ENCODE results near the gene MPP3.

The MPP3 gene

DNA sequence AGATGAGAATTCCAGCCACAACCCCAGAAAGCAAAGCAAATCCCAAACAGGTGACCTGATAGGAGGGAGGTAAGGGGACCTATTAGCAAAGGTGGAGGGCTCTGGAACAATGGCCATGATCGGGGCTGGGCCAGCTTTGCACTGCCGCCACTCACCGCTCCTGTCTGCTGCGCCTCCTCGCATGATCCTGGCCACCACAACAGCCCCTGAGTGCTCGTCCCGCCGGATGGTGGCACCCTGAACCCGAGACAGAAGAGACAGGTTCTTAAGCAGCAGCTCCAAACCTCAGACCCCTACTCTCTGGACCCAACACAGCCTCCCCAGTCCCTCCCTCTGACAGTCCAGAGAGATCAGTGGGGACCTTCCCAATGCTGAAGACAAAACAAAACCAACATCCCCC, 5.3 kb downstream of the MPP3 start:
- Histone ChIP-seq H3K9ac (ENCODE audit: low read length) (no peak overlapping the region), H3K36me3 (ENCODE audit: control insufficient read depth, insufficient read depth, low read length, severe bottlenecking) (peaks cover 55% of the 10 kb centered on the region), H3K27me3 (replicated peaks; ENCODE audit: control insufficient read depth, insufficient read depth, low read length) (no peaks in the 10 kb centered on the region), H3K4me1 (ENCODE audit: control insufficient read depth, insufficient read depth, low read length) (peaks cover 17% of the 10 kb centered on the region), H3K9me3 (ENCODE audit: control insufficient read depth, low read length) (no peaks in the 10 kb centered on the region), H3K4me3 (ENCODE audit: low read length) (no peak overlapping the region)
- no peak for DNase-seq (ENCODE audit: low read depth)

DNA sequence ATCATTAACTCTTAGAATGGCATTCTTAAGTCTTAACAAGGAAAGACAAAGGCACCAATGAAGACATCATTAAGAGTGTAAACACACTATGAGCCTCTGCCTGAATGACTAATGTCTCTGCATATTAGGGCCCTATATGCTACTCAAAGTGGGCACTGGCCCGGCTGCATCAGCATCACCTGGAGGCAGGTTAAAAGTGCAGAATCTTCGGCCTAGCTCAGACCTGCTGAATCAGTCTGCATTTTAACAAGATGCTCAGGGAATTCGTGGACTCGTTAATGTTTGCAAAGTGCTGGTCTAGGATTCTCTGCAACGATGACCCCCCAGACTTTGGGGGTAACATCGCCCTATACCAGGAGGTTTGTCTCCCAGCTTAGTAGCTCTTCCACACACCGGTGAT, 6.7 kb downstream of the MPP3 start:
- DNase-seq (ENCODE audit: low read depth) = no peak
- peaks cover 8% of the 10 kb centered on the region for H3K4me1 ChIP-seq (ENCODE audit: control insufficient read depth, insufficient read depth, low read length)

DNA sequence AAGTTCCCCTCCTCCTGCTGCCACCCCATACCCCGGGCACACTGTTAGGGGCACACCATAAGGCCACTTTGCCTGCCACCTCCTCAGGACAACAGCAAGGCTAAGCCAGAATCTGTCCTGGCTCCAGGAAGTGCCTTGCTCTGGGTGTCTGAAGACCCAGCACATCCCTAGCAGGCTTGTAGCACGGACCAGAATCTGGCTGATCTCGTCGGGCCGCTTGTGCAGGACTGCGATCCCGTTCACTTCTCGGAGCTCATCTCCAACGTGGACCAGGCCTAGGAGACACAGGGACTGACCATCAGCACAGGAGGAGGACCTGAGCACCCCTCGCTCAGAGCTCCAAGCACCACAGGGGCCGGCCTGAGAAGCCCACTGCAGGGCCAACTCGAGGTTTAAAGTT, 7.4 kb downstream of the MPP3 start:
- Histone ChIP-seq H3K9ac (ENCODE audit: low read length) (no peak overlapping the region), H3K4me3 (ENCODE audit: low read length) (no peak overlapping the region), H3K9me3 (ENCODE audit: control insufficient read depth, low read length) (no peaks in the 10 kb centered on the region), H3K4me1 (ENCODE audit: control insufficient read depth, insufficient read depth, low read length) (peaks cover 8% of the 10 kb centered on the region), H3K36me3 (ENCODE audit: control insufficient read depth, insufficient read depth, low read length, severe bottlenecking) (peaks cover 56% of the 10 kb centered on the region), H3K27me3 (replicated peaks; ENCODE audit: control insufficient read depth, insufficient read depth, low read length) (no peaks in the 10 kb centered on the region)
- no peak for DNase-seq (ENCODE audit: low read depth)

More for the DNA sequence above, 6.7 kb downstream of the MPP3 start:
- H3K27me3 ChIP-seq (replicated peaks; ENCODE audit: control insufficient read depth, insufficient read depth, low read length) = no peaks in the 10 kb centered on the region
- H3K36me3 ChIP-seq (ENCODE audit: control insufficient read depth, insufficient read depth, low read length, severe bottlenecking) = peaks cover 62% of the 10 kb centered on the region
- H3K9ac ChIP-seq (ENCODE audit: low read length) = no peak overlapping the region
- H3K9me3 ChIP-seq (ENCODE audit: control insufficient read depth, low read length) = no peaks in the 10 kb centered on the region
- H3K4me3 ChIP-seq (ENCODE audit: low read length) = no peak overlapping the region

DNA sequence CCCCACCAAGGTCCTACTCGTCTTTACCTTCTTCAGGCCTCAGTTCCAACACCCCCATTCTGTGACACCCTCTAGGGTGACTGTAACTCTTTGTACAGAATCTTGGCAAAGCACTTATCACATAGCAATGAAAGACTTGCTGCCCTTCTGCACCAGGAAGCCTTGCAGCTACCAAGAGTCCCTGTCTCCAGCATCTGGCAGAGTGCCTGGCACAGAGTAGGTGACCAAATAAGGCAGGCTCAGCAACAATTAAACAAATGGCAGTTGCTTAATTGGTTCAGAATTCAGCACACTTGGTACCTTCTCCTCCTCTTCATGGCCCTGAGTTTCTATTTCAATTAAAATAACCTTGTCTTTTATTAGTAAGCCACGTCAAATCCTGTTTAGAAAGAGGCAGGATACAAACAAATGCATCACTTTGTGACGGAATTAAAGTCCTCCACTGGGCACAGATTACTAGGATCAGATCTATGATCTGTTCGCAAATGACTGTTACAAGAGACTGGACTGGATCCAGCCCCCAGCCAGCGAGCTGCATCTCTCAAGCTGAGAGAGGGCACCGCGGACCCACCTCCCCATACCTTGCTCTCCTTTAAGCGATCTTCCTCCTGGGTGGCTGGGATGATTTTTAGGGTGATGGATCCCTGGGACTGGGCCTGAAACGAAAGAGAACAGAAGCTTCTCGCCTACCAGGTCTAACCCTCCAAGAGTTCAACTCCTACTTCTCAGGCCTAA, 9.4 kb downstream of the MPP3 start:
- no peaks in the 10 kb centered on the region for H3K27me3 ChIP-seq (replicated peaks; ENCODE audit: control insufficient read depth, insufficient read depth, low read length)
- no peak overlapping the region for H3K9ac ChIP-seq (ENCODE audit: low read length)
- no peak for DNase-seq (ENCODE audit: low read depth)

DNA sequence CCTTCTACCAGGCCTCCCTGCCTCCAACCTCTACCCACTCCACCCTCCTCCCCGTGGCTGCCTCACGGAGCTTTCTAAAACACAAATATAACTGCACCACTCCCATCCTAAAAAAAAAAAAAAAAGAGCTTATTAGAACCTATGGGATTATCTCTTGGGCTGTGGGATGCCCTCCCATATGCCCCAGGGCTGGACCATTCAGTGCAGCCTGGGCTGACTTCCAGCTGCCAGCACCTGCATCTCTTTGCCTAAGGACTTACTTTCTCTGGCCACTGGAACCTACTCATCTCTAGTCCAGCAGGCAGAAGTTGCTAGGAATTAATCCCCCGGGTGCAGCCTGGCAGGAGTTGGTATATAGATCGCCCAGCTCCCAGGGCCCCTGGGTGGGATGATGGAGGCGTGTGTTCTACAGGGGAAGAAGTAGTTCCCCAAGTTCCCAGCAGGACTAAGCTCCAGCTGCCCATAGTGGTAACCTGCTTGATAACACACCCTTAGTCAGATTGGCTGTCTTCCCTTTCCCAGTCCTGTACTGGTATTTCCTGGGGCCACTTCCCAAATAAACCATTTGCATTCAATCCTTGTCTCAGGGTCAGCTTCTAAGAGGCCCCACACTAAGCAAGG, 10.3 kb downstream of the MPP3 start:
- Histone ChIP-seq H3K27me3 (replicated peaks; ENCODE audit: control insufficient read depth, insufficient read depth, low read length) (no peaks in the 10 kb centered on the region), H3K4me1 (ENCODE audit: control insufficient read depth, insufficient read depth, low read length) (peaks cover 8% of the 10 kb centered on the region), H3K9me3 (ENCODE audit: control insufficient read depth, low read length) (no peaks in the 10 kb centered on the region), H3K9ac (ENCODE audit: low read length) (no peak overlapping the region), H3K36me3 (ENCODE audit: control insufficient read depth, insufficient read depth, low read length, severe bottlenecking) (peaks cover 41% of the 10 kb centered on the region), H3K4me3 (ENCODE audit: low read length) (no peak overlapping the region)
- DNase-seq (ENCODE audit: low read depth) = no peak

More for the DNA sequence above, 9.4 kb downstream of the MPP3 start:
- Histone ChIP-seq H3K9me3 (ENCODE audit: control insufficient read depth, low read length) (no peaks in the 10 kb centered on the region), H3K4me3 (ENCODE audit: low read length) (no peak overlapping the region), H3K36me3 (ENCODE audit: control insufficient read depth, insufficient read depth, low read length, severe bottlenecking) (peaks cover 49% of the 10 kb centered on the region), H3K4me1 (ENCODE audit: control insufficient read depth, insufficient read depth, low read length) (peaks cover 8% of the 10 kb centered on the region)

DNA sequence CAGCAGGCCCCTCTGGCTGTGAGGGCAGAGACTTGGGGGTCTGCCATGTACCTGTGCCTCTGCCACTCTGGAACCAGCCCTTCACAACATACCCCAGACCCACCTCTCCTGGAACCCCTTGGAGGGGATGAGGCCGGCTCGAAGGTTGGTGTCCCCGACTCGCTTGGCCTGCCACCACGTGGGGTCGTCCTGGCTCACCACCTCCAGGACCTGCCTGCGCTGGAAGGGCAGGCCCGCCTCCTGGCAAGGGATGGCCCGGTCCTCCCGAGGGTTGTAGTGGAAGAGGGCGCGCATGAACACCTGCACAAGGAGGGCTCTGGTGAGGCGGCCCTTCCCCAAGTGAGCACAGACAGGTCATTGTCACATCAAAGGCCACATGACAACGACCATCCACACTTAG, 12.2 kb downstream of the MPP3 start:
- DNase-seq (ENCODE audit: low read depth) = no peak
- Histone ChIP-seq H3K9me3 (ENCODE audit: control insufficient read depth, low read length) (no peaks in the 10 kb centered on the region), H3K36me3 (ENCODE audit: control insufficient read depth, insufficient read depth, low read length, severe bottlenecking) (peaks cover 41% of the 10 kb centered on the region), H3K4me1 (ENCODE audit: control insufficient read depth, insufficient read depth, low read length) (peaks cover 8% of the 10 kb centered on the region), H3K9ac (ENCODE audit: low read length) (no peak overlapping the region), H3K4me3 (ENCODE audit: low read length) (no peak overlapping the region), H3K27me3 (replicated peaks; ENCODE audit: control insufficient read depth, insufficient read depth, low read length) (no peaks in the 10 kb centered on the region)

DNA sequence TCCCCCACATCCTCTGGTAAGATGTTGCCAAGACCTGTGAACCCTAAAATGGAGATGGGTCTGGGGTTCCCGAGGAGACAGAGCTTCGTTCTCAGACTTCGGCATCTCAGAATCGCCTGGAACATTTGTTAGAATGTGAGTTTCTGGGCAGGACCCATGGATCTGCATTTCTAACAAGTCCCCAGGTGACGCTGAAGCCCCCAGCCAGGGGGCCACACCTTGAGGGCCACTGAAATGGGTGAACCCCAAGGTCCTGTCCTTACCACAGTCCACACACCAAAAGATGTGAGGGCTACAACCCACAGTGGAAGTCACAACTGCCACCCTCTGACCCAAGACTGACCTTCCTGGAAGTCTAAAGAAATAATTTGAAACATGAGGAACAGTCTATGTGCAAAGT, 14.0 kb downstream of the MPP3 start:
- H3K36me3 ChIP-seq (ENCODE audit: control insufficient read depth, insufficient read depth, low read length, severe bottlenecking) = peaks cover 34% of the 10 kb centered on the region
- DNase-seq (ENCODE audit: low read depth) = no peak
- no peaks in the 10 kb centered on the region for H3K9me3 ChIP-seq (ENCODE audit: control insufficient read depth, low read length)
- peaks cover 22% of the 10 kb centered on the region for H3K4me1 ChIP-seq (ENCODE audit: control insufficient read depth, insufficient read depth, low read length)
- H3K27me3 ChIP-seq (replicated peaks; ENCODE audit: control insufficient read depth, insufficient read depth, low read length) = no peaks in the 10 kb centered on the region
- no peak overlapping the region for H3K9ac ChIP-seq (ENCODE audit: low read length)
- no peak overlapping the region for H3K4me3 ChIP-seq (ENCODE audit: low read length)

DNA sequence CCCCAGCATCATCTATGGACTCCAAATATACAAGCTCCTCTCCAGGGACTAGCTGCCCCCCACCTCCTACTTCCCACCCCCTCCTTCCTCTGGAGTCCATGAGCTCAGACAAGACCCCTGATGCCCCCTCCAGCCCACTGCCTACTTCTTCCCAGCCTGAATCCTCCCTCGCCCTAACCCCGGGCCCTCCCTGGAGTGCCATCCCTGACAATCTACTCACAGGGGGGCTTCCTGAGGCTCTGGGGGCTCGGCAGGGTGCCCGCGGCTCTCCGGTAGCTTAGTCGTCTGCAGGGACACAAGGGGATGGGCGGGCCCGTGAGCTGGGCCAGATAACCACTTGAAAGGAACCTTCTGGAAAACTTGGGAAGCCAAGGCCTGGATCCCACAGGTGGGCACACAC, 15.1 kb downstream of the MPP3 start:
- no peaks in the 10 kb centered on the region for H3K27me3 ChIP-seq (replicated peaks; ENCODE audit: control insufficient read depth, insufficient read depth, low read length)
- H3K36me3 ChIP-seq (ENCODE audit: control insufficient read depth, insufficient read depth, low read length, severe bottlenecking) = peaks cover 45% of the 10 kb centered on the region
- no peaks in the 10 kb centered on the region for H3K9me3 ChIP-seq (ENCODE audit: control insufficient read depth, low read length)
- H3K9ac ChIP-seq (ENCODE audit: low read length) = no peak overlapping the region
- no peak for DNase-seq (ENCODE audit: low read depth)
- no peak overlapping the region for H3K4me3 ChIP-seq (ENCODE audit: low read length)
- H3K4me1 ChIP-seq (ENCODE audit: control insufficient read depth, insufficient read depth, low read length) = peaks cover 21% of the 10 kb centered on the region

DNA sequence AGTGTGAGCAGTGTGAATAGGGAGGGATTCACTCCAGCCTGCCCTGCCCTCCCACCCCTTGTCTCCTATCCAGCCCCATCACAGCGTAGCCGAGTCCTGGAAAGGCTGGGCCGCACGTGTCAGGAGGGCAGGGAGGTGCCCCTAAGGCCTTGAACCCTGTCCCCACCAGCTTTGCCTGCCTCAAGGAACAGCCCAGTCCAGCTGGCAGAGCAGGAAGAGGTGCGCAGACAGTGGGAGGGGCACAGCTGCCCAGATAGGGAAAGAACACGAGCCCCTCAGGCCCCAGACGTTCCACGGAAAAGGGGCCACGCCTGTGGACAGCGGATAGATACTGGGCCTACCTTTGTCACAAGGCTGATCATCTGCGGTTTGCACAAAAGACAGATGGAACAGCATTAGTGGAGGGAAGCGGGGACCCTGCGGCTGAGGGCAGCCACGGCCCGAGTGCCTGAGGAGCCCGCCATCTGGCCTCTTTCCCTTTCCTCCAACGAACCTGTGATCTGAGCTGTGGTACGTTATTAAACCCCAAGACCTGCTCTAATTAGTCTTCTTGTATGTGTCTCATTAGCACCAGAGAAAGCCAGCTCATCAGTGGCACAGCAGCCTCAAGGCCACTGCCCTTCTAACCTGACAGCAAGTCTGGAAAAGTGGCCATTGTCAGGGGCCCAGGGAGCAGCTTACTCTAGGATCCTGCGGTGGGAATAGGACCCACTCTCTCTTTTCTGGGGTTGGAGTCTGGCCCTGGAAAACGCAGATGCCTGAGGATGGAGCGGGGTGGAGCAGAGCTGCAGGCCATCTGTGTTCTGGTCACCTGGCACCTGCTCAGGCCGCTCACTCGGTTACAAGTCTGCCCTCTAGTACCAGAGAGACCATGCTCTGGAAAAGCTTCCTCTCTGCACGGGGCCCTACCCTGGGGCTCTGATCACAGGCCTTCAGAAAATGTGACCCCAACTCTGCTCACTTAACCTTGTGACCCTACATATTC, 16.3 kb downstream of the MPP3 start:
- H3K27me3 ChIP-seq (replicated peaks; ENCODE audit: control insufficient read depth, insufficient read depth, low read length) = no peaks in the 10 kb centered on the region
- peaks cover 49% of the 10 kb centered on the region for H3K36me3 ChIP-seq (ENCODE audit: control insufficient read depth, insufficient read depth, low read length, severe bottlenecking)
- H3K4me3 ChIP-seq (ENCODE audit: low read length) = no peak overlapping the region
- no peak for DNase-seq (ENCODE audit: low read depth)
- H3K9ac ChIP-seq (ENCODE audit: low read length) = no peak overlapping the region
- no peaks in the 10 kb centered on the region for H3K9me3 ChIP-seq (ENCODE audit: control insufficient read depth, low read length)
- H3K4me1 ChIP-seq (ENCODE audit: control insufficient read depth, insufficient read depth, low read length) = peaks cover 21% of the 10 kb centered on the region

DNA sequence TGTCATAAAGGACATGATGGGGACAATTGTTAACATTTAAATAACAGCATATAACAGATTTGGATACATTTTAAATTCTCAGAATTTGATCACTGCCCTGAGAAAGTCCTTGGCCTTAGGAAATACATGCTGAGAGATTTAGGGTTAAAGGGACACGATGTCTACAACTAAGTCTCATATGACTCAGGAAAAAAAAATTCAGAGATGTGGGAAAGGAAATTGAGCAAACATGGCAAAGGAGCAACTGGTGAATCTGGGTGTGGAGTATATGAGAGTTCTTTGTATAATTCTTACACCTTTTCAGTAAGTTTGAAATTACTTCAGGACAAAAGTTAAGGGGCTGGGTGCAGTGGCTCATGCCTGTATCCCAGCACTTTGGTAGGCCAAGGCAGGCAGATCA, 18.2 kb downstream of the MPP3 start:
- peak overlapping the region; percentile 19 for H3K9ac ChIP-seq (ENCODE audit: low read length)
- peak overlapping the region; percentile 54 for H3K4me3 ChIP-seq (ENCODE audit: low read length)
- H3K4me1 ChIP-seq (ENCODE audit: control insufficient read depth, insufficient read depth, low read length) = peaks cover 21% of the 10 kb centered on the region
- no peaks in the 10 kb centered on the region for H3K27me3 ChIP-seq (replicated peaks; ENCODE audit: control insufficient read depth, insufficient read depth, low read length)
- no peaks in the 10 kb centered on the region for H3K9me3 ChIP-seq (ENCODE audit: control insufficient read depth, low read length)
- H3K36me3 ChIP-seq (ENCODE audit: control insufficient read depth, insufficient read depth, low read length, severe bottlenecking) = peaks cover 61% of the 10 kb centered on the region
- peak; percentile 87 for DNase-seq (ENCODE audit: low read depth)

DNA sequence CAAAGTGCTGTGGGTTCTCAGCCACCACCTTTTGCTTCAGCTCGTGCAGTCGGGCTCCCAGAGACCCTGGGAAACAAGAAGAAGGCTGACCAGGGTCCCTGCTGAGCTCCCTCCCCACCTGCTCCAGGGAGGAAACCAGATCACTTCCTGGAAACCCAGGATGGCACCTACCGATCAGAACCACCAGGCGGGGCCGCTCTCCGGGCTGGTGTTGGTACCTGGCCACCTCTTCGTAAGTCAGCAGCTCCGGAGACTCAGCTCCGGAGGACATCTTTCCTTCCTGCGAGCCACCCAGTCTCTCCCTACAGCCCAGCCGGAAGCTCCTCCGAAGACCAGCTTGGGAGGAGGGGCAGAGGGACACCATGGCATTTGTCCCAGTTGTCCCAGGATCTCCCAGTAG, 18.9 kb downstream of the MPP3 start:
- Histone ChIP-seq H3K36me3 (ENCODE audit: control insufficient read depth, insufficient read depth, low read length, severe bottlenecking) (peaks cover 56% of the 10 kb centered on the region), H3K9me3 (ENCODE audit: control insufficient read depth, low read length) (no peaks in the 10 kb centered on the region), H3K4me1 (ENCODE audit: control insufficient read depth, insufficient read depth, low read length) (peaks cover 21% of the 10 kb centered on the region), H3K9ac (ENCODE audit: low read length) (peak overlapping the region; percentile 19), H3K27me3 (replicated peaks; ENCODE audit: control insufficient read depth, insufficient read depth, low read length) (no peaks in the 10 kb centered on the region), H3K4me3 (ENCODE audit: low read length) (peak overlapping the region; percentile 39)
- no peak for DNase-seq (ENCODE audit: low read depth)

All from adipocyte (in vitro differentiated cells).